ENCODE data around the gene PCDH9. TPM values are rescaled to one million over a fixed set of nuclear protein-coding genes. Genes with fewer than 3 reads are reported as not detected.

PCDH9 gene
- total RNA-seq, 1 experiment from 2014 or later = 5.8 TPM

DNA sequence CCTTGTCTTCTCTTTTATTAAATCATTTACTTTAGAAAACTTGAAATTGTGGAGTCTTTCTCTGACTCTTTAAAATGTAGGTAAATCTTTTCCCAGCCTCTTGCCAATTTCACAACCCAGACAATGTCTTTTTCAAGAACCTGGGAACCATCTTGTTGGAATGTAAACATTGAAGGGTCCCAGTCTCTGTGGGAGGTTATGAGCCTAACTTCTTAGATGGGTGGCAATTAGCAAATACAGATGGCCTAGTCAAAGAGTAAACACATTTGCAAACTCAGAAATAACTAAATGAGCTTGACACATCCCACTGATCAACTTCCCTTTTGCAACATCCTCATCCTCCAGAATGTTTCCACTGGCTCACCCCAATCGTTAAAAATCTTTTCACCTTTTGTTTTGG lies 721.0 kb downstream of the PCDH9 start:
- TF ChIP-seq EZH2 (IDR thresholded peaks at IDR 0.05; ENCODE audit: borderline replicate concordance, low read depth, low read length, poor library complexity, severe bottlenecking) = no peak
- TF ChIP-seq, protein P1, sequence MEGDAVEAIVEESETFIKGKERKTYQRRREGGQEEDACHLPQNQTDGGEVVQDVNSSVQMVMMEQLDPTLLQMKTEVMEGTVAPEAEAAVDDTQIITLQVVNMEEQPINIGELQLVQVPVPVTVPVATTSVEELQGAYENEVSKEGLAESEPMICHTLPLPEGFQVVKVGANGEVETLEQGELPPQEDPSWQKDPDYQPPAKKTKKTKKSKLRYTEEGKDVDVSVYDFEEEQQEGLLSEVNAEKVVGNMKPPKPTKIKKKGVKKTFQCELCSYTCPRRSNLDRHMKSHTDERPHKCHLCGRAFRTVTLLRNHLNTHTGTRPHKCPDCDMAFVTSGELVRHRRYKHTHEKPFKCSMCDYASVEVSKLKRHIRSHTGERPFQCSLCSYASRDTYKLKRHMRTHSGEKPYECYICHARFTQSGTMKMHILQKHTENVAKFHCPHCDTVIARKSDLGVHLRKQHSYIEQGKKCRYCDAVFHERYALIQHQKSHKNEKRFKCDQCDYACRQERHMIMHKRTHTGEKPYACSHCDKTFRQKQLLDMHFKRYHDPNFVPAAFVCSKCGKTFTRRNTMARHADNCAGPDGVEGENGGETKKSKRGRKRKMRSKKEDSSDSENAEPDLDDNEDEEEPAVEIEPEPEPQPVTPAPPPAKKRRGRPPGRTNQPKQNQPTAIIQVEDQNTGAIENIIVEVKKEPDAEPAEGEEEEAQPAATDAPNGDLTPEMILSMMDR (conservative IDR thresholded peaks at IDR 0.05; ENCODE audit: low read depth, low read length) = no peak
- no peak for DNase-seq (ENCODE audit: low spot score)
- Histone ChIP-seq H3K4me1 (ENCODE audit: insufficient read depth, low read length, poor library complexity, severe bottlenecking) (no peaks in the 10 kb centered on the region), H3K27me3 (replicated peaks; ENCODE audit: insufficient read depth, low read depth, low read length, poor library complexity) (no peaks in the 10 kb centered on the region), H3K36me3 (ENCODE audit: insufficient read depth, low read length, poor library complexity, severe bottlenecking) (no peaks in the 10 kb centered on the region), H3K27ac (ENCODE audit: low read depth, low read length, poor library complexity, severe bottlenecking) (no peak overlapping the region), H3K9me3 (ENCODE audit: low read depth, low read length, poor library complexity, severe bottlenecking) (no peaks in the 10 kb centered on the region), H3K4me3 (ENCODE audit: low read depth, low read length, poor library complexity, severe bottlenecking) (no peak overlapping the region)
- BruUV-seq (replicated peaks) = no TSS peak
- POLR2A ChIA-PET (ENCODE audit: low non-redundant PET) = no interaction called here
- intact Hi-C loops (cut with micrococcal nuclease; ENCODE audit: unreplicated experiment) = no loop called here
- CTCF ChIA-PET = no interaction called here

DNA sequence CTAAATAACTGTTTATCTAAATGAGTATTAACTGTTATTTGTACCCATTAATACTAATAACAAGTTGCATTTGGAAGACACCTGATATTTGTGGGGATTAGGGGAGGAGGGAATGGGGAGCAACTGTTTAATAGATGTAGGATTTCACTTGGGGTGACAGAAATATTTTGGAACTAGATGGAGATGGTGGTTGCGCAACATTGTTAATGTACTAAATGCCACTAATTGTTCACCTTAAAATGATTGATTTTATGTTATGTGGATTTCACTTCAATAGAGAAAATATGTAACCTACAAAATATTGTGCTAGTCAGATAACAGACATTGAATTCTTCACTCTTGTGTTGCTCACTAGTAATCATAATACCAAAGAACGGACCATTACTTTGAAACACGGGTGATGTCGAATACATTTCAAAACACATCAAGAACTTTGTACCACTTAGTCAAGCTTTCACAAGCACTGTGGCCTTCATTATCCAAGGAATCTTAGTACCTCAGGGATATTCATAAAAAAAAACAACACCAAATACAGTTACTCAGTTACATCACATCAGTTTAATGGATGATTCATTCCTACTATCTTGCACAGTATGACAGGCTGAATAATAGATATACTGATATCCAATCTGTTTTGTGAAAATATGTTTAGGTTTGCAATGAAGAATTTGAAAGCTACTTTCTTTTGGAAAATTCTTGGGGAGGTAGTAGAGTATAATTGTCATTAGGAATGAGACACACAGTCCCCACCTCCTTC lies 721.8 kb downstream of the PCDH9 start:
- DNase-seq (ENCODE audit: low spot score) = no peak
- H3K27ac ChIP-seq (ENCODE audit: low read depth, low read length, poor library complexity, severe bottlenecking) = no peak overlapping the region
- no peak overlapping the region for H3K4me3 ChIP-seq (ENCODE audit: low read depth, low read length, poor library complexity, severe bottlenecking)
- no peaks in the 10 kb centered on the region for H3K4me1 ChIP-seq (ENCODE audit: insufficient read depth, low read length, poor library complexity, severe bottlenecking)
- no peaks in the 10 kb centered on the region for H3K9me3 ChIP-seq (ENCODE audit: low read depth, low read length, poor library complexity, severe bottlenecking)
- ChIA-PET CTCF (no interaction called here), POLR2A (ENCODE audit: low non-redundant PET) (no interaction called here)
- no TSS peak for BruUV-seq (replicated peaks)
- no peaks in the 10 kb centered on the region for H3K27me3 ChIP-seq (replicated peaks; ENCODE audit: insufficient read depth, low read depth, low read length, poor library complexity)
- no peak for TF ChIP-seq EZH2 (IDR thresholded peaks at IDR 0.05; ENCODE audit: borderline replicate concordance, low read depth, low read length, poor library complexity, severe bottlenecking)
- TF ChIP-seq, protein P1 (conservative IDR thresholded peaks at IDR 0.05; ENCODE audit: low read depth, low read length) = no peak
- H3K36me3 ChIP-seq (ENCODE audit: insufficient read depth, low read length, poor library complexity, severe bottlenecking) = no peaks in the 10 kb centered on the region
- intact Hi-C loops (cut with micrococcal nuclease; ENCODE audit: unreplicated experiment) = no loop called here

DNA sequence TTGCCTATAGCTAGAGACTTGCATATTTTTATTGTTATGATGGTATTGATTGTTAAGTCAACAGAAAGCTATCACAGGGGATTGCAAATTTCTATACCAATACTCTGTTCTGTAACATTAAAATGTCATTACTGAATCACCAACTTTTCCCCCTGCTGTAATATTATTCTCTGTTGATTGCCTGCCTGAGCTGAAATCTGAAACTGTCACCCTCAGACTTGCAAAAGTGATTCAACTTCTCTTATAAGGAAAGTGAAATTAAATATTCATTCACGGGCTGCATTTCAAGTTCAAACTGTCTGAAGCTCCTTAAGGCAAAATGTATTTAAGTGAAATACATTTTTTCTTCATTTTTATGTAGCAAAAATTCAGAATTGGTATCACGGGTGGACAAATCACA lies 723.2 kb downstream of the PCDH9 start:
- intact Hi-C loops (cut with micrococcal nuclease; ENCODE audit: unreplicated experiment) = no loop called here
- no peak overlapping the region for H3K27ac ChIP-seq (ENCODE audit: low read depth, low read length, poor library complexity, severe bottlenecking)
- TF ChIP-seq EZH2 (IDR thresholded peaks at IDR 0.05; ENCODE audit: borderline replicate concordance, low read depth, low read length, poor library complexity, severe bottlenecking) = no peak
- TF ChIP-seq, protein P1 (conservative IDR thresholded peaks at IDR 0.05; ENCODE audit: low read depth, low read length) = no peak
- POLR2A ChIA-PET (ENCODE audit: low non-redundant PET) = no interaction called here
- H3K4me3 ChIP-seq (ENCODE audit: low read depth, low read length, poor library complexity, severe bottlenecking) = no peak overlapping the region
- H3K36me3 ChIP-seq (ENCODE audit: insufficient read depth, low read length, poor library complexity, severe bottlenecking) = no peaks in the 10 kb centered on the region
- DNase-seq (ENCODE audit: low spot score) = no peak
- H3K27me3 ChIP-seq (replicated peaks; ENCODE audit: insufficient read depth, low read depth, low read length, poor library complexity) = no peaks in the 10 kb centered on the region
- H3K9me3 ChIP-seq (ENCODE audit: low read depth, low read length, poor library complexity, severe bottlenecking) = no peaks in the 10 kb centered on the region
- CTCF ChIA-PET = no interaction called here
- H3K4me1 ChIP-seq (ENCODE audit: insufficient read depth, low read length, poor library complexity, severe bottlenecking) = no peaks in the 10 kb centered on the region
- no TSS peak for BruUV-seq (replicated peaks)

Measured in A673 (cell line).